ENCODE measurements around the gene NAPG.

GRCh38 chr18:10499230-10499629 lies 26.6 kb upstream of the NAPG start:
- no peak for TF ChIP-seq POLR2A (IDR thresholded peaks at IDR 0.05)
- no peak for TF ChIP-seq CTCF (IDR thresholded peaks at IDR 0.05 in 4 of 5, conservative IDR thresholded peaks at IDR 0.05 in 1 of 5)
